DND-41 (cell line): ENCODE results near the gene FHOD3.

Experiments used
- ATAC-seq: fragments of 200-7000 bp; cut with Tn5 transposase; 3 replicates; pipeline ENCODE4 v1.9.1; 2021; ENCODE audit warnings: low read depth; ENCODE audit not compliant: insufficient read depth
- DNase-seq: peaks from one replicate; pipeline ENCODE4 v3.0.0-alpha.2; 2020
- H2AFZ ChIP-seq: 2 replicates; pipeline ENCODE4 v1.6.0; 2012; ENCODE audit warnings: low read depth, low read length
- H3K27ac ChIP-seq: 2 replicates; pipeline ENCODE4 v1.5.1; 2012; ENCODE audit warnings: low read length, inconsistent platforms
- H3K27me3 ChIP-seq: fragments of 200-600 bp; sonication (generic); 2 replicates; pipeline ENCODE4 v1.6.0; 2012; ENCODE audit warnings: low read length, mild to moderate bottlenecking, inconsistent platforms; ENCODE audit not compliant: insufficient read depth, poor library complexity
- H3K36me3 ChIP-seq: 2 replicates; pipeline ENCODE4 v1.5.1; 2012; ENCODE audit warnings: low read length, inconsistent platforms; ENCODE audit not compliant: insufficient read depth
- H3K4me1 ChIP-seq: 2 replicates; pipeline ENCODE4 v1.5.1; 2012; ENCODE audit warnings: mild to moderate bottlenecking, low read length; ENCODE audit not compliant: insufficient read depth
- H3K4me2 ChIP-seq: 2 replicates; pipeline ENCODE4 v1.6.0; 2012; ENCODE audit warnings: mild to moderate bottlenecking, moderate library complexity, low read length, inconsistent platforms; ENCODE audit not compliant: insufficient read depth
- H3K4me3 ChIP-seq, 2 experiments: fragments of 200-600 bp in 1 of 2; shearing (Covaris generic) in 1 of 2; 2 replicates each; pipeline ENCODE4 v1.5.1; 2012 to 2016; ENCODE audit warnings: inconsistent platforms in 2 of 2, low read length in 2 of 2, mild to moderate bottlenecking in 2 of 2, low read depth in 1 of 2, moderate library complexity in 1 of 2
- H3K79me2 ChIP-seq: 2 replicates; pipeline ENCODE4 v1.6.0; 2012; ENCODE audit warnings: low read length, inconsistent platforms; ENCODE audit not compliant: insufficient read depth
- H3K9ac ChIP-seq: 2 replicates; pipeline ENCODE4 v1.6.0; 2012; ENCODE audit warnings: low read depth, mild to moderate bottlenecking, inconsistent platforms, low read length, moderate library complexity
- H3K9me3 ChIP-seq: 2 replicates; pipeline ENCODE4 v1.5.1; 2012; ENCODE audit warnings: low read length, moderate library complexity, mild to moderate bottlenecking, inconsistent platforms; ENCODE audit not compliant: insufficient read depth, severe bottlenecking
- H4K20me1 ChIP-seq: 2 replicates; pipeline ENCODE4 v1.6.0; 2012; ENCODE audit warnings: low read length; ENCODE audit not compliant: insufficient read depth
- EZH2 ChIP-seq: IDR thresholded peaks from 3 replicates; pipeline ENCODE4 v1.6.1; 2012; ENCODE audit warnings: borderline replicate concordance, low read depth, mild to moderate bottlenecking, moderate library complexity, low read length, inconsistent platforms; ENCODE audit not compliant: severe bottlenecking
- TF ChIP-seq, protein P1 (sequence below): IDR thresholded peaks from 2 replicates; pipeline ENCODE4 v1.5.1; 2012; ENCODE audit warnings: borderline replicate concordance, low read length, moderate library complexity, mild to moderate bottlenecking; ENCODE audit not compliant: poor library complexity, severe bottlenecking; ENCODE audit errors: extremely low read depth

The FHOD3 gene

DNA sequence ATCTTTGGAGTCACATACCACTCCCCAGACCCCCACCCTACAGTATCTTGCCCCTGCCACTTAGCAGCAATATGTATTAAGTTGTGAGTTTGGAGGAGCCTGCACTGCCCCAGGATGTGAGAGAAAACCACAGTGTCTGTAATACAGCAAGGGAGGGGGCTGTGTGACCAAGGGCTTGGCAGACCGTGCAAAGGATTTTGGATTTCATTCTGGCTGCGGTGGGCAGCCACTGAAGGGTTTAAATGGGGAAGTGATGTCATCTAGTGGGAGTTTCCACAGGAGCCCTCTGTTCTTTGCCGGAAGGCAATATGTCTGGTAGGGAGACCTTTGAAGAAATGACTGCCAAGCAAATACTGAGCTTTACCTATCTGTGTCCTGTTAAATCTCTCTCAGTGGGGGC, 202.4 kb downstream of the FHOD3 start:
- no peak for DNase-seq
- no peak for ATAC-seq
- no peak overlapping the region for H2AFZ ChIP-seq

DNA sequence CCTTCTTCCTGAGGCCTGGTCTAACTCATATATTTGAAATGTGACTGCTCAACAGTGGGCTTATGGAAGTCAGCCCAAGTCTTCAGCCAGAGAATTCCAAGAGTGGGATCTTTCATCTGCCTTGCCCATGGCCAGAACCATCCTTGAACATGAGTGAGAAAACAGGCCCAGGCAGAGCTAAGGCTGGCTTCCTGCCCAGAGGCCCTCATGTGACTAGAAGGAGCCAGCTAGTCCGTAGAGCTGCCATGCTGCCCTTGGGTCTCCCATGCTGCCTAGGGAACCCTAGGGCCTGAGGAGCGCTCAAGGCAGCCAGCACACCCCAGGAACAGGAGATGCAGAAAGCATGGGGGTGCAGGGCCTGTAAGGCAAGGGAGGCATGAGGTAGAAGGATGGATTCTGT, 203.6 kb downstream of the FHOD3 start:
- H2AFZ ChIP-seq = no peak overlapping the region
- H3K9ac ChIP-seq = no peak overlapping the region
- H4K20me1 ChIP-seq = no peaks in the 10 kb centered on the region
- H3K27me3 ChIP-seq = peaks cover 5% of the 10 kb centered on the region
- no peak for ATAC-seq
- no peak for TF ChIP-seq EZH2
- TF ChIP-seq, protein P1, sequence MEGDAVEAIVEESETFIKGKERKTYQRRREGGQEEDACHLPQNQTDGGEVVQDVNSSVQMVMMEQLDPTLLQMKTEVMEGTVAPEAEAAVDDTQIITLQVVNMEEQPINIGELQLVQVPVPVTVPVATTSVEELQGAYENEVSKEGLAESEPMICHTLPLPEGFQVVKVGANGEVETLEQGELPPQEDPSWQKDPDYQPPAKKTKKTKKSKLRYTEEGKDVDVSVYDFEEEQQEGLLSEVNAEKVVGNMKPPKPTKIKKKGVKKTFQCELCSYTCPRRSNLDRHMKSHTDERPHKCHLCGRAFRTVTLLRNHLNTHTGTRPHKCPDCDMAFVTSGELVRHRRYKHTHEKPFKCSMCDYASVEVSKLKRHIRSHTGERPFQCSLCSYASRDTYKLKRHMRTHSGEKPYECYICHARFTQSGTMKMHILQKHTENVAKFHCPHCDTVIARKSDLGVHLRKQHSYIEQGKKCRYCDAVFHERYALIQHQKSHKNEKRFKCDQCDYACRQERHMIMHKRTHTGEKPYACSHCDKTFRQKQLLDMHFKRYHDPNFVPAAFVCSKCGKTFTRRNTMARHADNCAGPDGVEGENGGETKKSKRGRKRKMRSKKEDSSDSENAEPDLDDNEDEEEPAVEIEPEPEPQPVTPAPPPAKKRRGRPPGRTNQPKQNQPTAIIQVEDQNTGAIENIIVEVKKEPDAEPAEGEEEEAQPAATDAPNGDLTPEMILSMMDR = no peak
- peaks cover 2% of the 10 kb centered on the region; the same call in 1 of the 2 replicates for H3K4me1 ChIP-seq
- no peaks in the 10 kb centered on the region for H3K36me3 ChIP-seq
- no peak overlapping the region for H3K4me2 ChIP-seq
- no peak overlapping the region for H3K4me3 ChIP-seq
- no peaks in the 10 kb centered on the region for H3K79me2 ChIP-seq
- H3K9me3 ChIP-seq = no peaks in the 10 kb centered on the region
- H3K27ac ChIP-seq = no peak overlapping the region
- DNase-seq = no peak

More for the DNA sequence above, 202.4 kb downstream of the FHOD3 start:
- Histone ChIP-seq H3K27ac (no peak overlapping the region), H3K27me3 (peaks cover 4% of the 10 kb centered on the region), H3K36me3 (no peaks in the 10 kb centered on the region), H3K4me3 (no peak overlapping the region), H3K79me2 (no peaks in the 10 kb centered on the region), H3K9ac (no peak overlapping the region), H3K4me1 (peaks cover 5% of the 10 kb centered on the region; the same call in 1 of the 2 replicates), H3K4me2 (no peak overlapping the region), H4K20me1 (no peaks in the 10 kb centered on the region), H3K9me3 (no peaks in the 10 kb centered on the region)
- no peak for TF ChIP-seq EZH2
- TF ChIP-seq, protein P1 = no peak

DNA sequence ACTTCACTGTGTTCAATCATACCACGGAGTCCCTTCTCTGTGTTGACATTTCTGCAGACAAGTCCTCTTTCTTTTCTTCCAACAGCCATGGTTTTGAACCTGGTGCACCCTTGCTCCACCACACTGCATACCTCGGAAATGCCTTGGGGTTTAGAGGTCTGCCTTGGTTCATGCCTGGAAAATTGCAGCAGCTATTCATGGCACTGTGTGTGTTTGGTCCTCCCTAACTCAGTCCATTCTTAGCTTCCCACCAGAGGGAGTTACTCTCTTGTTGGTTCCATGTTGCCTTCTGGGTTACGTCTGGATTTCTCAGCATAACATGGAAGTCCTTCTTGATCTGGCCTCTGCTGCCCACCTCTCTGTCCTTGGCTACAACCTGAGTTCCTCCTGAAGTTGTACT, 206.0 kb downstream of the FHOD3 start:
- TF ChIP-seq, protein P1 = no peak
- TF ChIP-seq EZH2 = no peak
- ATAC-seq (no peak), DNase-seq (no peak)
- H3K27me3 ChIP-seq = peaks cover 6% of the 10 kb centered on the region
- H2AFZ ChIP-seq = no peak overlapping the region
- no peaks in the 10 kb centered on the region for H4K20me1 ChIP-seq
- no peak overlapping the region for H3K9ac ChIP-seq
- H3K9me3 ChIP-seq = no peaks in the 10 kb centered on the region
- H3K36me3 ChIP-seq = no peaks in the 10 kb centered on the region
- H3K79me2 ChIP-seq = no peaks in the 10 kb centered on the region
- no peak overlapping the region for H3K4me3 ChIP-seq
- H3K4me2 ChIP-seq = no peak overlapping the region
- H3K4me1 ChIP-seq = no peaks in the 10 kb centered on the region
- H3K27ac ChIP-seq = no peak overlapping the region

DNA sequence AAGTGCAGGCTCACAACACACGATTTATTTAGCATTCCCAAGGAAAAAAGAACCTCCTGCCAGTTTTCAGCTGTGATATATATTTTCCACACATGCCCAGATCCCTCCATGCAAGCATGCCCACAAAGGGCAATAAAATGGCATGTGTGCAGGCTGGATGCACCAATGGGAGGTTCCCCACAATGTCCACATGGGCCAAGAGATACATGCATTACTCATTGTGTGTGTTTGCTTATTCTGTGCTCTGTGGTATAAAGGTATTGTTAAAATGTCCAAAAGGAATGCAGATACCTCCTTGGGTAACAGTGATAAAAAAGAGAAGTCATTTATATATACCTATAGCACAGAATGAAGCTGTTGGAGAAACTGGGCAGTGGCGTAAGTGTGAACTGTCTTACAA, 207.4 kb downstream of the FHOD3 start:
- peaks cover 6% of the 10 kb centered on the region for H3K27me3 ChIP-seq
- no peak for TF ChIP-seq EZH2
- TF ChIP-seq, protein P1 = no peak
- no peaks in the 10 kb centered on the region for H3K9me3 ChIP-seq
- H4K20me1 ChIP-seq = no peaks in the 10 kb centered on the region
- no peak overlapping the region for H3K4me2 ChIP-seq
- no peaks in the 10 kb centered on the region for H3K36me3 ChIP-seq
- no peak for DNase-seq
- H3K4me1 ChIP-seq = no peaks in the 10 kb centered on the region
- H3K4me3 ChIP-seq = no peak overlapping the region
- no peak overlapping the region for H2AFZ ChIP-seq
- no peak overlapping the region for H3K27ac ChIP-seq
- no peak overlapping the region for H3K9ac ChIP-seq
- H3K79me2 ChIP-seq = no peaks in the 10 kb centered on the region
- ATAC-seq = no peak
